Measurements from ENCODE around the gene YDJC. TPM values are rescaled to one million over a fixed set of nuclear protein-coding genes. Genes with fewer than 3 reads are reported as not detected.
A peak's percentile ranks its signal among the peaks of the same experiment; 100 is the strongest.

YDJC gene
- polyA plus RNA-seq, 1 experiment, result 20.0 TPM

GRCh38 chr22:21673534-21674321 is 43.9 kb upstream of the YDJC start:
- no peak overlapping the region for H3K4me3 ChIP-seq (ENCODE audit: low read depth, low read length)
- CTCF ChIA-PET, result interaction anchor here (1.7 kb wide), 1 partner anchor 299 kb away, joined by 3 read pairs; no protein-coding TSS in a partner anchor
- POLR2A ChIA-PET, result no interaction called here
- peaks cover 29% of the 10 kb centered on the region for H3K36me3 ChIP-seq (ENCODE audit: control insufficient read depth, insufficient read depth, low read length)
- no peaks in the 10 kb centered on the region for H3K27me3 ChIP-seq (ENCODE audit: control insufficient read depth, insufficient read depth, low read length)
- no peak for TF ChIP-seq CTCF (IDR thresholded peaks at IDR 0.05; ENCODE audit: insufficient read depth, low read depth, low read length)
- no peak for DNase-seq (ENCODE audit: low read depth)

- ChIA-PET POLR2A (no interaction called here), CTCF (interaction anchor here (0.6 kb wide), 1 partner anchor 46 kb away, joined by 3 read pairs; no protein-coding TSS in a partner anchor)
- DNase-seq (ENCODE audit: low read depth), result no peak
- Histone ChIP-seq H3K27me3 (ENCODE audit: control insufficient read depth, insufficient read depth, low read length) (no peaks in the 10 kb centered on the region), H3K36me3 (ENCODE audit: control insufficient read depth, insufficient read depth, low read length) (peaks cover 26% of the 10 kb centered on the region), H3K4me3 (ENCODE audit: low read depth, low read length) (no peak overlapping the region)
- no peak for TF ChIP-seq CTCF (IDR thresholded peaks at IDR 0.05; ENCODE audit: insufficient read depth, low read depth, low read length)
Observed at GRCh38 chr22:21672107-21672629, 42.3 kb upstream of the YDJC start.

DNA sequence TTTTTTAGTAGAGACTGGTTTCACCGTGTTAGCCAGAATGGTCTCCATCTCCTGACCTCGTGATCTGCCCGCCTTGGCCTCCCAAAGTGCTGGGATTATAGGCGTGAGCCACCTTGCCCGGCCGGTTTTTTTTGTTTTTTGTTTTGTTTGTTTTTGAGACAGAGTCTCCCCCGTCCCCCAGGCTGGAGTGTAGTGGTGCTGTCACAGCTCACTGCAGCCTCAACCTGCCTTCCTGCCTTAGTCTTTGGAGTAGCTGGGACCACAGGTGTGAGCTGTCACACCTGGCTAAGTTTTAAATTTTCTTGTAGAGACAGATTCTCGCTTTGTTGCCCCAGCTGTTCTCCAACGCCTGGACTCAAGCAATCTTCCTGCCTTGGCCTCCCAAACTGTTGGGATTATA is 39.2 kb upstream of the YDJC start:
- no peak overlapping the region for H3K4me3 ChIP-seq (ENCODE audit: low read depth, low read length)
- ChIA-PET CTCF (interaction anchor here (0.9 kb wide), 1 partner anchor 11 kb away, joined by 3 read pairs; no protein-coding TSS in a partner anchor), POLR2A (no interaction called here)
- no peaks in the 10 kb centered on the region for H3K27me3 ChIP-seq (ENCODE audit: control insufficient read depth, insufficient read depth, low read length)
- no peak for TF ChIP-seq CTCF (IDR thresholded peaks at IDR 0.05; ENCODE audit: insufficient read depth, low read depth, low read length)
- peaks cover 16% of the 10 kb centered on the region for H3K36me3 ChIP-seq (ENCODE audit: control insufficient read depth, insufficient read depth, low read length)
- no peak for DNase-seq (ENCODE audit: low read depth)

DNA sequence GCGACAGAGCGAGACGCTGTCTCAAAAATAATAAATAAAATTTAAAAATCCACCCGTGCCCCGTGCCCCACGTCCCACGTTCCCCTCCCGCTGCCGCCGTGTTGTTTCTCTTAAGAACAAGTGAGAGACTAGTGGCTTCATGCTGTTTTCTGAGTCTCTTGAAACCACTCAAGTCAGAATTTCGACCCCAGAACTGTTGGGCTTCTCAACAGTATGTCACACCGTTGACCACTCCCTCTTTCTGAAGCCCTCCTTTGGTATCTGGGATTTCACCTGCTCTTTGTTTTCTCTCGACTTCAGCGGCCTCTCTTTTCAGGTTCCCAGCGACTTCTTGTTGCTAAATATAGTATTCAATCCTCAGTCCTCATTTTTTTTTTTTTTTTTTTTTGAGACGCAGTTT is 37.0 kb upstream of the YDJC start:
- no peak for DNase-seq (ENCODE audit: low read depth)
- Histone ChIP-seq H3K27me3 (ENCODE audit: control insufficient read depth, insufficient read depth, low read length) (no peaks in the 10 kb centered on the region), H3K4me3 (ENCODE audit: low read depth, low read length) (peak overlapping the region; percentile 71), H3K36me3 (ENCODE audit: control insufficient read depth, insufficient read depth, low read length) (peaks cover 6% of the 10 kb centered on the region)
- CTCF ChIA-PET, result interaction anchor here (0.6 kb wide), 1 partner anchor 28 kb away, joined by 3 read pairs; no protein-coding TSS in a partner anchor
- POLR2A ChIA-PET, result no interaction called here
- no peak for TF ChIP-seq CTCF (IDR thresholded peaks at IDR 0.05; ENCODE audit: insufficient read depth, low read depth, low read length)

DNA sequence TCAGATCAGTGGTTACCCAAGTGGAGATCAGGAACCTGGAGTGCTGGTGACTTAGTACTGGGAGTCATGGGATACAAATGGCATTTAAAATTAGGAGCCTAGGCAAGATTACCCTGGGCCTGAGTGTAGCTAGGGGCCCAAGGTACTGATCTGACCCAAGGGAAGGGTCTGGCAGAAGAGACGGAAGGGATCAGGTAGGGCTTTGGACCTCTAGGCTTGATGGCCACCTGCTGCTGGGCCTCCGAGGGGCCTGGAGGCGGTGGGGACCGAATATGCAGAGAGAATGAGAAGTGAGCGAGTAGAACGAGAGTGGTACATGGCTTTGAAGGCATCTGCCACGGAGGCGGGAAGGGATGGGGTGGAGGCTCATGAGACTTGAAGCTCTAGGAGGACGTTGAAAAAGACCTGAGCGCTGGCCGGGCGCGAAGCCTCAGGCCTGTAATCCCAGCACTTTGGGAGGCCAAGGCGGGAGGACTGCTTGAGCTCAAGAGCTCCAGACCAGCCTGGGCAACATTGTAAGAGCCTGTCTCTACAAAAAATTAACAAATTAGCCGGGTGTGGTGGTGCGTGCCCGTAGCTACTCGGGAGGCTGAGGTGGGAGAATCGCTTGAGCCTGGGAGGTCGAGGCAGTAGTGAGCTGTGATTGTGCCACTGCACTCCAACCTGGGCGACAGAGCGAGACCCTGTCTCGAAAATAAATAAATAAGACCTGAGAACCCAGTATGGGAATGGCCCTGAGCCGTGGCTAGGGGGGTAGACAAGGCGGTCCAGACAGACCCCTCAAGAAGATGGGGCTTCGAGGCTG is 35.4 kb upstream of the YDJC start:
- no peak for TF ChIP-seq CTCF (IDR thresholded peaks at IDR 0.05; ENCODE audit: insufficient read depth, low read depth, low read length)
- Histone ChIP-seq H3K27me3 (ENCODE audit: control insufficient read depth, insufficient read depth, low read length) (peaks cover 2% of the 10 kb centered on the region; the same call in 1 of the 2 replicates), H3K36me3 (ENCODE audit: control insufficient read depth, insufficient read depth, low read length) (no peaks in the 10 kb centered on the region), H3K4me3 (ENCODE audit: low read depth, low read length) (peak overlapping the region; percentile 71)
- ChIA-PET CTCF (interaction anchor here (0.9 kb wide), 1 partner anchor 28 kb away, joined by 3 read pairs; no protein-coding TSS in a partner anchor), POLR2A (no interaction called here)
- DNase-seq (ENCODE audit: low read depth), result no peak

Measured in BJ (cell line).